OCI-M2 (cell line): ENCODE measurements around the gene POLN.
"Not testable (repeated sequence)": the region's sequence is repeated elsewhere in the genome, so short reads cannot be mapped to it uniquely, and the experiment has no call there.

ENCODE experiments used
- DNase-seq: peaks from one replicate; lab custom pipeline; 2025; ENCODE audit not compliant: unreplicated experiment; lab: John Stamatoyannopoulos, UW

Gene POLN

GRCh38 chr4:2222838-2223237 is 19.1 kb downstream of the POLN start:
- DNase-seq = no peak

GRCh38 chr4:2221378-2221777 is 20.5 kb downstream of the POLN start:
- not testable (repeated sequence) for DNase-seq

GRCh38 chr4:2220016-2220630 is 21.8 kb downstream of the POLN start:
- no peak for DNase-seq

GRCh38 chr4:2219233-2219760 is 22.6 kb downstream of the POLN start:
- no peak for DNase-seq

- DNase-seq = no peak
Observed at GRCh38 chr4:2218436-2218835, 23.5 kb downstream of the POLN start.

GRCh38 chr4:2217726-2218125 is 24.2 kb downstream of the POLN start:
- no peak for DNase-seq

GRCh38 chr4:2212831-2213230 is 29.1 kb downstream of the POLN start:
- no peak for DNase-seq

GRCh38 chr4:2202789-2203188 is 39.1 kb downstream of the POLN start:
- DNase-seq = not testable (repeated sequence)

- no peak for DNase-seq
Observed at GRCh38 chr4:2194496-2194895, 47.4 kb downstream of the POLN start.

GRCh38 chr4:2193326-2193725 is 48.6 kb downstream of the POLN start:
- no peak for DNase-seq

- DNase-seq = no peak
Observed at GRCh38 chr4:2186865-2187172, 55.1 kb downstream of the POLN start.

GRCh38 chr4:2186133-2186864 is 55.6 kb downstream of the POLN start:
- no peak for DNase-seq

GRCh38 chr4:2183394-2183793 is 58.5 kb downstream of the POLN start:
- DNase-seq = no peak

- no peak for DNase-seq
Observed at GRCh38 chr4:2182994-2183393, 58.9 kb downstream of the POLN start.

GRCh38 chr4:2180410-2180809 is 61.5 kb downstream of the POLN start:
- no peak for DNase-seq

- no peak for DNase-seq
Observed at GRCh38 chr4:2179717-2180116, 62.2 kb downstream of the POLN start.

- no peak for DNase-seq
Observed at GRCh38 chr4:2178986-2179385, 62.9 kb downstream of the POLN start.

GRCh38 chr4:2177443-2178093 is 64.4 kb downstream of the POLN start:
- DNase-seq = no peak

- no peak for DNase-seq
Observed at GRCh38 chr4:2175990-2176698, 65.8 kb downstream of the POLN start.

GRCh38 chr4:2174061-2174460 is 67.9 kb downstream of the POLN start:
- DNase-seq = no peak

GRCh38 chr4:2172627-2173231 is 69.2 kb downstream of the POLN start:
- DNase-seq = no peak
